ENCODE results near the gene FKBP6. TPM values are rescaled to one million over a fixed set of nuclear protein-coding genes. Genes with fewer than 3 reads are reported as not detected.
"Not testable (repeated sequence)": the region's sequence is repeated elsewhere in the genome, so short reads cannot be mapped to it uniquely, and the experiment has no call there.

The FKBP6 gene
- total RNA-seq, 1 donor = not detected

- DNase-seq (ENCODE audit: low read depth) = no peak
- TF ChIP-seq CTCF (IDR thresholded peaks at IDR 0.05; ENCODE audit: insufficient read depth, low read depth, low read length) = no peak
- H3K4me3 ChIP-seq (ENCODE audit: low read depth, low read length) = no peak overlapping the region
Observed at GRCh38 chr7:73354821-73355220, 26.9 kb downstream of the FKBP6 start.

GRCh38 chr7:73356159-73356558 lies 28.2 kb downstream of the FKBP6 start:
- no peak for DNase-seq (ENCODE audit: low read depth)
- no peak for TF ChIP-seq CTCF (IDR thresholded peaks at IDR 0.05; ENCODE audit: insufficient read depth, low read depth, low read length)
- no peak overlapping the region for H3K4me3 ChIP-seq (ENCODE audit: low read depth, low read length)

GRCh38 chr7:73358590-73359275 lies 30.8 kb downstream of the FKBP6 start:
- TF ChIP-seq CTCF (IDR thresholded peaks at IDR 0.05; ENCODE audit: insufficient read depth, low read depth, low read length) = no peak
- no peak for DNase-seq (ENCODE audit: low read depth)
- no peak overlapping the region for H3K4me3 ChIP-seq (ENCODE audit: low read depth, low read length)

DNA sequence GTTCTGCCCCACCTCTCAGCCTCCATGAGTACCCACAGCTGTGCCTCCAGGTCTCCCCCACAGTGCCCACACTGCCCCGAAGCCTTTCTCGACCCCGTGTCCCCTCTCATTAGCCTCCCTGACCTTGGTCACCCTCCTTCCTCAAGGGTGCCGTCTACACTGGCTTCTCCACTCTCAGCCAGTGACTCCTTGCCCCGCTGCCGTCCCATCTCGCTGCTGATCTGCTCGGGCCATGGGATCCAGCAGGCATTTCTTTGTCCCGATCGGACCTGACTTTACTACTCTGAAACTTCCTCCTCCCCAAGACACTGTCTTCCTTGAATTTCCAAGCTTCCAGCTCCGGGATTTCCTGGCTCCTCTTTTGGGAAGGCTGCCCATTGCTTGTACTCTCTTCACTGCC lies 31.3 kb downstream of the FKBP6 start:
- DNase-seq (ENCODE audit: low read depth) = no peak

GRCh38 chr7:73359746-73360375 lies 31.9 kb downstream of the FKBP6 start:
- no peak overlapping the region for H3K4me3 ChIP-seq (ENCODE audit: low read depth, low read length)
- no peak for DNase-seq (ENCODE audit: low read depth)
- no peak for TF ChIP-seq CTCF (IDR thresholded peaks at IDR 0.05; ENCODE audit: insufficient read depth, low read depth, low read length)

More for the DNA sequence above, 31.3 kb downstream of the FKBP6 start:
- no peak overlapping the region for H3K4me3 ChIP-seq (ENCODE audit: low read depth, low read length)
- no peak for TF ChIP-seq CTCF (IDR thresholded peaks at IDR 0.05; ENCODE audit: insufficient read depth, low read depth, low read length)

GRCh38 chr7:73360590-73360989 lies 32.6 kb downstream of the FKBP6 start:
- not testable (repeated sequence) for H3K4me3 ChIP-seq (ENCODE audit: low read depth, low read length); DNase-seq (ENCODE audit: low read depth)

- no peak for DNase-seq (ENCODE audit: low read depth)
- H3K4me3 ChIP-seq (ENCODE audit: low read depth, low read length) = no peak overlapping the region
- TF ChIP-seq CTCF (IDR thresholded peaks at IDR 0.05; ENCODE audit: insufficient read depth, low read depth, low read length) = no peak
Observed at GRCh38 chr7:73363225-73364005, 35.5 kb downstream of the FKBP6 start.

Measured in fibroblast of villous mesenchyme (primary cell).